GM21360 (cell line): ENCODE measurements around the gene SDHC.
A peak's percentile ranks its signal among the peaks of the same experiment; 100 is the strongest.
"Not testable (repeated sequence)": the region's sequence is repeated elsewhere in the genome, so short reads cannot be mapped to it uniquely, and the experiment has no call there.

Source experiments
- ATAC-seq: cut with Tn5 transposase; IDR thresholded peaks from one replicate; pipeline ENCODE4 v1.9.1; 2021; ENCODE audit warnings: mild to moderate bottlenecking, moderate library complexity; ENCODE audit not compliant: unreplicated experiment

The SDHC gene

GRCh38 chr1:161381707-161382106 lies 67.5 kb downstream of the SDHC start:
- ATAC-seq, result no peak

GRCh38 chr1:161382214-161383019 lies 68.2 kb downstream of the SDHC start:
- ATAC-seq, result no peak

- no peak for ATAC-seq
Observed at GRCh38 chr1:161388639-161389038, 74.5 kb downstream of the SDHC start.

- ATAC-seq, result not testable (repeated sequence)
Observed at GRCh38 chr1:161389158-161389557, 75.0 kb downstream of the SDHC start.

- peak; percentile 79 for ATAC-seq
Observed at GRCh38 chr1:161389691-161390558, 75.7 kb downstream of the SDHC start.

- ATAC-seq, result no peak
Observed at GRCh38 chr1:161390559-161390858, 76.3 kb downstream of the SDHC start.

- ATAC-seq, result not testable (repeated sequence)
Observed at GRCh38 chr1:161391136-161391535, 77.0 kb downstream of the SDHC start.

GRCh38 chr1:161391611-161392010 lies 77.4 kb downstream of the SDHC start:
- no peak for ATAC-seq

- no peak for ATAC-seq
Observed at GRCh38 chr1:161393151-161393550, 79.0 kb downstream of the SDHC start.

- not testable (repeated sequence) for ATAC-seq
Observed at GRCh38 chr1:161397038-161397437, 82.9 kb downstream of the SDHC start.

- no peak for ATAC-seq
Observed at GRCh38 chr1:161398900-161399256, 84.7 kb downstream of the SDHC start.

GRCh38 chr1:161399257-161399998 lies 85.2 kb downstream of the SDHC start:
- peak; percentile 71 for ATAC-seq

GRCh38 chr1:161402446-161402845 lies 88.3 kb downstream of the SDHC start:
- ATAC-seq, result no peak

GRCh38 chr1:161404051-161404597 lies 89.9 kb downstream of the SDHC start:
- no peak for ATAC-seq

- ATAC-seq, result not testable (repeated sequence)
Observed at GRCh38 chr1:161406551-161406950, 92.4 kb downstream of the SDHC start.

GRCh38 chr1:161407451-161407985 lies 93.3 kb downstream of the SDHC start:
- no peak for ATAC-seq

GRCh38 chr1:161408429-161409052 lies 94.4 kb downstream of the SDHC start:
- no peak for ATAC-seq

GRCh38 chr1:161409848-161410635 lies 95.9 kb downstream of the SDHC start:
- not testable (repeated sequence) for ATAC-seq

GRCh38 chr1:161410636-161410970 lies 96.4 kb downstream of the SDHC start:
- not testable (repeated sequence) for ATAC-seq
